ENCODE measurements around the gene PARD3.

The PARD3 gene

GRCh38 chr10:34135515-34135914 is 679.6 kb downstream of the PARD3 start:
- no peaks in the 10 kb centered on the region for H3K9me3 ChIP-seq (ENCODE audit: control insufficient read depth, low read depth, low read length)
- no peak overlapping the region for H3K9ac ChIP-seq (ENCODE audit: low read length)

GRCh38 chr10:34134602-34135001 is 680.5 kb downstream of the PARD3 start:
- no peak overlapping the region for H3K9ac ChIP-seq (ENCODE audit: low read length)
- H3K4me1 ChIP-seq (ENCODE audit: control insufficient read depth, low read depth, low read length), result peaks cover 5% of the 10 kb centered on the region
- H3K4me3 ChIP-seq (ENCODE audit: low read length), result no peak overlapping the region
- H3K9me3 ChIP-seq (ENCODE audit: control insufficient read depth, low read depth, low read length), result no peaks in the 10 kb centered on the region
- no peak overlapping the region for H3K27ac ChIP-seq (ENCODE audit: low read length)
- no peaks in the 10 kb centered on the region for H3K36me3 ChIP-seq (ENCODE audit: control insufficient read depth, low read depth, low read length)
- H3K27me3 ChIP-seq (ENCODE audit: control insufficient read depth, insufficient read depth, low read length), result no peaks in the 10 kb centered on the region

More at GRCh38 chr10:34135515-34135914, 679.6 kb downstream of the PARD3 start:
- Histone ChIP-seq H3K4me3 (ENCODE audit: low read length) (no peak overlapping the region), H3K27me3 (ENCODE audit: control insufficient read depth, insufficient read depth, low read length) (no peaks in the 10 kb centered on the region), H3K27ac (ENCODE audit: low read length) (no peak overlapping the region), H3K4me1 (ENCODE audit: control insufficient read depth, low read depth, low read length) (peaks cover 5% of the 10 kb centered on the region), H3K36me3 (ENCODE audit: control insufficient read depth, low read depth, low read length) (no peaks in the 10 kb centered on the region)

- H3K9me3 ChIP-seq (ENCODE audit: control insufficient read depth, low read depth, low read length), result no peaks in the 10 kb centered on the region
- no peaks in the 10 kb centered on the region for H3K27me3 ChIP-seq (ENCODE audit: control insufficient read depth, insufficient read depth, low read length)
- no peaks in the 10 kb centered on the region for H3K36me3 ChIP-seq (ENCODE audit: control insufficient read depth, low read depth, low read length)
- peaks cover 2% of the 10 kb centered on the region for H3K4me1 ChIP-seq (ENCODE audit: control insufficient read depth, low read depth, low read length)
- H3K27ac ChIP-seq (ENCODE audit: low read length), result no peak overlapping the region
- H3K9ac ChIP-seq (ENCODE audit: low read length), result no peak overlapping the region
- no peak overlapping the region for H3K4me3 ChIP-seq (ENCODE audit: low read length)
These were observed 681.7 kb downstream of the PARD3 start for GRCh38 chr10:34133406-34133805.

GRCh38 chr10:34131152-34131551 is 683.9 kb downstream of the PARD3 start:
- Histone ChIP-seq H3K4me3 (ENCODE audit: low read length) (no peak overlapping the region), H3K4me1 (ENCODE audit: control insufficient read depth, low read depth, low read length) (no peaks in the 10 kb centered on the region), H3K27me3 (ENCODE audit: control insufficient read depth, insufficient read depth, low read length) (no peaks in the 10 kb centered on the region), H3K9ac (ENCODE audit: low read length) (no peak overlapping the region), H3K27ac (ENCODE audit: low read length) (no peak overlapping the region), H3K9me3 (ENCODE audit: control insufficient read depth, low read depth, low read length) (no peaks in the 10 kb centered on the region), H3K36me3 (ENCODE audit: control insufficient read depth, low read depth, low read length) (no peaks in the 10 kb centered on the region)

GRCh38 chr10:34127676-34128075 is 687.4 kb downstream of the PARD3 start:
- no peak overlapping the region for H3K9ac ChIP-seq (ENCODE audit: low read length)
- H3K36me3 ChIP-seq (ENCODE audit: control insufficient read depth, low read depth, low read length), result no peaks in the 10 kb centered on the region
- H3K4me1 ChIP-seq (ENCODE audit: control insufficient read depth, low read depth, low read length), result no peaks in the 10 kb centered on the region

GRCh38 chr10:34126371-34127151 is 688.5 kb downstream of the PARD3 start:
- Histone ChIP-seq H3K4me3 (ENCODE audit: low read length) (no peak overlapping the region), H3K9me3 (ENCODE audit: control insufficient read depth, low read depth, low read length) (no peaks in the 10 kb centered on the region), H3K9ac (ENCODE audit: low read length) (no peak overlapping the region), H3K4me1 (ENCODE audit: control insufficient read depth, low read depth, low read length) (peaks cover under 1% of the 10 kb centered on the region), H3K36me3 (ENCODE audit: control insufficient read depth, low read depth, low read length) (no peaks in the 10 kb centered on the region), H3K27me3 (ENCODE audit: control insufficient read depth, insufficient read depth, low read length) (no peaks in the 10 kb centered on the region), H3K27ac (ENCODE audit: low read length) (no peak overlapping the region)

More at GRCh38 chr10:34127676-34128075, 687.4 kb downstream of the PARD3 start:
- Histone ChIP-seq H3K27me3 (ENCODE audit: control insufficient read depth, insufficient read depth, low read length) (no peaks in the 10 kb centered on the region), H3K4me3 (ENCODE audit: low read length) (no peak overlapping the region), H3K27ac (ENCODE audit: low read length) (no peak overlapping the region), H3K9me3 (ENCODE audit: control insufficient read depth, low read depth, low read length) (no peaks in the 10 kb centered on the region)

GRCh38 chr10:34125702-34126101 is 689.4 kb downstream of the PARD3 start:
- Histone ChIP-seq H3K36me3 (ENCODE audit: control insufficient read depth, low read depth, low read length) (no peaks in the 10 kb centered on the region), H3K27me3 (ENCODE audit: control insufficient read depth, insufficient read depth, low read length) (no peaks in the 10 kb centered on the region), H3K4me1 (ENCODE audit: control insufficient read depth, low read depth, low read length) (peaks cover 6% of the 10 kb centered on the region), H3K9me3 (ENCODE audit: control insufficient read depth, low read depth, low read length) (no peaks in the 10 kb centered on the region), H3K9ac (ENCODE audit: low read length) (no peak overlapping the region), H3K4me3 (ENCODE audit: low read length) (no peak overlapping the region), H3K27ac (ENCODE audit: low read length) (no peak overlapping the region)

GRCh38 chr10:34124522-34125035 is 690.5 kb downstream of the PARD3 start:
- Histone ChIP-seq H3K27me3 (ENCODE audit: control insufficient read depth, insufficient read depth, low read length) (no peaks in the 10 kb centered on the region), H3K36me3 (ENCODE audit: control insufficient read depth, low read depth, low read length) (no peaks in the 10 kb centered on the region), H3K9me3 (ENCODE audit: control insufficient read depth, low read depth, low read length) (no peaks in the 10 kb centered on the region), H3K4me3 (ENCODE audit: low read length) (no peak overlapping the region), H3K9ac (ENCODE audit: low read length) (no peak overlapping the region), H3K27ac (ENCODE audit: low read length) (no peak overlapping the region), H3K4me1 (ENCODE audit: control insufficient read depth, low read depth, low read length) (peaks cover 6% of the 10 kb centered on the region)

- no peak overlapping the region for H3K4me3 ChIP-seq (ENCODE audit: low read length)
- no peak overlapping the region for H3K27ac ChIP-seq (ENCODE audit: low read length)
- H3K9me3 ChIP-seq (ENCODE audit: control insufficient read depth, low read depth, low read length), result no peaks in the 10 kb centered on the region
- H3K4me1 ChIP-seq (ENCODE audit: control insufficient read depth, low read depth, low read length), result peaks cover 6% of the 10 kb centered on the region
- H3K9ac ChIP-seq (ENCODE audit: low read length), result no peak overlapping the region
- no peaks in the 10 kb centered on the region for H3K27me3 ChIP-seq (ENCODE audit: control insufficient read depth, insufficient read depth, low read length)
- H3K36me3 ChIP-seq (ENCODE audit: control insufficient read depth, low read depth, low read length), result no peaks in the 10 kb centered on the region
These were observed 693.1 kb downstream of the PARD3 start for GRCh38 chr10:34121781-34122622.

- Histone ChIP-seq H3K27ac (ENCODE audit: low read length) (no peak overlapping the region), H3K4me1 (ENCODE audit: control insufficient read depth, low read depth, low read length) (peaks cover 6% of the 10 kb centered on the region), H3K9ac (ENCODE audit: low read length) (no peak overlapping the region), H3K4me3 (ENCODE audit: low read length) (no peak overlapping the region), H3K9me3 (ENCODE audit: control insufficient read depth, low read depth, low read length) (no peaks in the 10 kb centered on the region), H3K27me3 (ENCODE audit: control insufficient read depth, insufficient read depth, low read length) (no peaks in the 10 kb centered on the region), H3K36me3 (ENCODE audit: control insufficient read depth, low read depth, low read length) (no peaks in the 10 kb centered on the region)
These were observed 693.9 kb downstream of the PARD3 start for GRCh38 chr10:34121125-34121753.

GRCh38 chr10:34119456-34119855 is 695.6 kb downstream of the PARD3 start:
- Histone ChIP-seq H3K9ac (ENCODE audit: low read length) (no peak overlapping the region), H3K4me3 (ENCODE audit: low read length) (no peak overlapping the region), H3K36me3 (ENCODE audit: control insufficient read depth, low read depth, low read length) (no peaks in the 10 kb centered on the region), H3K27me3 (ENCODE audit: control insufficient read depth, insufficient read depth, low read length) (no peaks in the 10 kb centered on the region), H3K9me3 (ENCODE audit: control insufficient read depth, low read depth, low read length) (no peaks in the 10 kb centered on the region), H3K27ac (ENCODE audit: low read length) (no peak overlapping the region), H3K4me1 (ENCODE audit: control insufficient read depth, low read depth, low read length) (peaks cover 6% of the 10 kb centered on the region)

Measured in iPS-18a (cell line).